Measurements from ENCODE around the gene GALNT10. TPM values are rescaled to one million over a fixed set of nuclear protein-coding genes. Genes with fewer than 3 reads are reported as not detected.

GALNT10 gene
- total and polyA plus RNA-seq, 9 of the 15 experiments (the other 6 are each of a cell fraction or from before 2014, with no cell fraction given), result 4.6 to 37.1 (median 13.3) TPM

DNA sequence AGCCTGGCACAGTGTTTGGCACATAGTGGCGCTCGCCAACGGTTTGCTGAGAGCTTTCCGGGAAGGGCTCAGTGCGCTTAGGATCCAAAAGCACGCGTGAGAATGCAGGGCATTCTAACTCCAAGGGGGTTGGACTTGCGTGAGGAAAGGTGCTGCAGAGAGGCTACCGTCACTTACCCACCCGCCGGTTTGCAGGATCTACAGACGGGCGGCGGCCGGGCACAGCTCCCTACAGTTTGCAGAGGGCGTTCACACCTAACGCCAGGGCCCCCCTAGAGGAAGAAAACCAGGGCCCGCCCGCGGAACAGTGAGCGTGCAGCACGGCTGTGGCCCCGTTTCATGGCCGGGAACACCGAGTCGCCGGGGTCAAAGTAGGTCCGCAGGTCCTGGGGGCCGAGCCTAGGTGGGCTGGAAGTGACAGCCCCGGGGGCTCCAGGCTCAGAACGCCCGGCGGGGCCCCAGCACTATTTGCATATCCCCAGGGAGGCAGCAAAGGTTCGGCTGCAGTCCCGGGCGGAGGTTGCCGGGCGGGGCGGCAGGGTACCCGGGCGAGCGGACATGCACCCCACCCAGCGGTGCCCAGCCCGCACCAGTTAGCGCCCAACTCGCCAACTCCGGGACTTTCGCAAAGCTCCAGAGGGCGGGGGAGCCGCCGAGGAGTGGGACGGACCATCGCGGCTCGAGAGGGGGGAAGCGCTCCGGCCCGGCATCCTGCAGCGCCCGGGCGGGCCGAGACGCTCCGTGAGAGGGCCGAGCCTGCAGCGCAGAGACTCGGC is 526 bp upstream of the GALNT10 start (continued):
- TF ChIP-seq, protein P1, sequence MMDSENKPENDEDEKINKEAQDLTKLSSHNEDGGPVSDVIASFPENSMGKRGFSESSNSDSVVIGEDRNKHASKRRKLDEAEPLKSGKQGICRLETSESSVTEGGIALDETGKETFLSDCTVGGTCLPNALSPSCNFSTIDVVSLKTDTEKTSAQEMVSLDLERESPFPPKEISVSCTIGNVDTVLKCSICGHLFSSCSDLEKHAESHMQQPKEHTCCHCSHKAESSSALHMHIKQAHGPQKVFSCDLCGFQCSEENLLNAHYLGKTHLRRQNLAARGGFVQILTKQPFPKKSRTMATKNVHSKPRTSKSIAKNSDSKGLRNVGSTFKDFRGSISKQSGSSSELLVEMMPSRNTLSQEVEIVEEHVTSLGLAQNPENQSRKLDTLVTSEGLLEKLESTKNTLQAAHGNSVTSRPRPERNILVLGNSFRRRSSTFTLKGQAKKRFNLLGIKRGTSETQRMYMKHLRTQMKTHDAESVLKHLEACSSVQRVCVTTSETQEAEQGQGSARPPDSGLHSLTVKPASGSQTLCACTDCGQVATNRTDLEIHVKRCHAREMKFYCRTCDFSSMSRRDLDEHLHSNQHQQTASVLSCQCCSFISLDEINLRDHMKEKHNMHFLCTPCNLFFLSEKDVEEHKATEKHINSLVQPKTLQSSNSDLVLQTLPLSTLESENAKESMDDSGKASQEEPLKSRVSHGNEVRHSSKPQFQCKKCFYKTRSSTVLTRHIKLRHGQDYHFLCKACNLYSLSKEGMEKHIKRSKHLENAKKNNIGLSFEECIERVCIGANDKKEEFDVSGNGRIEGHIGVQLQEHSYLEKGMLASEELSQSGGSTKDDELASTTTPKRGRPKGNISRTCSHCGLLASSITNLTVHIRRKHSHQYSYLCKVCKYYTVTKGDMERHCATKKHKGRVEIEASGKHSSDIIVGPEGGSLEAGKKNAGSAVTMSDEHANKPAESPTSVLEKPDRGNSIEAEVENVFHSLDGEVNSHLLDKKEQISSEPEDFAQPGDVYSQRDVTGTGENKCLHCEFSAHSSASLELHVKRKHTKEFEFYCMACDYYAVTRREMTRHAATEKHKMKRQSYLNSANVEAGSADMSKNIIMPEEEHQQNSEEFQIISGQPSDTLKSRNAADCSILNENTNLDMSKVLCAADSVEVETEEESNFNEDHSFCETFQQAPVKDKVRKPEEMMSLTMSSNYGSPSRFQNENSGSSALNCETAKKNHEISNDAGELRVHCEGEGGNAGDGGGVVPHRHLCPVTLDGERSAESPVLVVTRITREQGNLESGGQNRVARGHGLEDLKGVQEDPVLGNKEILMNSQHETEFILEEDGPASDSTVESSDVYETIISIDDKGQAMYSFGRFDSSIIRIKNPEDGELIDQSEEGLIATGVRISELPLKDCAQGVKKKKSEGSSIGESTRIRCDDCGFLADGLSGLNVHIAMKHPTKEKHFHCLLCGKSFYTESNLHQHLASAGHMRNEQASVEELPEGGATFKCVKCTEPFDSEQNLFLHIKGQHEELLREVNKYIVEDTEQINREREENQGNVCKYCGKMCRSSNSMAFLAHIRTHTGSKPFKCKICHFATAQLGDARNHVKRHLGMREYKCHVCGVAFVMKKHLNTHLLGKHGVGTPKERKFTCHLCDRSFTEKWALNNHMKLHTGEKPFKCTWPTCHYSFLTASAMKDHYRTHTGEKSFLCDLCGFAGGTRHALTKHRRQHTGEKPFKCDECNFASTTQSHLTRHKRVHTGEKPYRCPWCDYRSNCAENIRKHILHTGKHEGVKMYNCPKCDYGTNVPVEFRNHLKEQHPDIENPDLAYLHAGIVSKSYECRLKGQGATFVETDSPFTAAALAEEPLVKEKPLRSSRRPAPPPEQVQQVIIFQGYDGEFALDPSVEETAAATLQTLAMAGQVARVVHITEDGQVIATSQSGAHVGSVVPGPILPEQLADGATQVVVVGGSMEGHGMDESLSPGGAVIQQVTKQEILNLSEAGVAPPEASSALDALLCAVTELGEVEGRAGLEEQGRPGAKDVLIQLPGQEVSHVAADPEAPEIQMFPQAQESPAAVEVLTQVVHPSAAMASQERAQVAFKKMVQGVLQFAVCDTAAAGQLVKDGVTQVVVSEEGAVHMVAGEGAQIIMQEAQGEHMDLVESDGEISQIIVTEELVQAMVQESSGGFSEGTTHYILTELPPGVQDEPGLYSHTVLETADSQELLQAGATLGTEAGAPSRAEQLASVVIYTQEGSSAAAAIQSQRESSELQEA (IDR thresholded peaks at IDR 0.05; ENCODE audit: low read depth), result peak; percentile 32; the same call in 1 of the 2 replicates
- TF ChIP-seq, protein P2, sequence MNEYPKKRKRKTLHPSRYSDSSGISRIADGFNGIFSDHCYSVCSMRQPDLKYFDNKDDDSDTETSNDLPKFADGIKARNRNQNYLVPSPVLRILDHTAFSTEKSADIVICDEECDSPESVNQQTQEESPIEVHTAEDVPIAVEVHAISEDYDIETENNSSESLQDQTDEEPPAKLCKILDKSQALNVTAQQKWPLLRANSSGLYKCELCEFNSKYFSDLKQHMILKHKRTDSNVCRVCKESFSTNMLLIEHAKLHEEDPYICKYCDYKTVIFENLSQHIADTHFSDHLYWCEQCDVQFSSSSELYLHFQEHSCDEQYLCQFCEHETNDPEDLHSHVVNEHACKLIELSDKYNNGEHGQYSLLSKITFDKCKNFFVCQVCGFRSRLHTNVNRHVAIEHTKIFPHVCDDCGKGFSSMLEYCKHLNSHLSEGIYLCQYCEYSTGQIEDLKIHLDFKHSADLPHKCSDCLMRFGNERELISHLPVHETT (CRISPR knock-in tag; conservative IDR thresholded peaks at IDR 0.05 in 1 of 2, IDR thresholded peaks at IDR 0.05 in 1 of 2), result no peak
- no peak for TF ChIP-seq ZNF778 (CRISPR knock-in tag; IDR thresholded peaks at IDR 0.05)
- TF ChIP-seq RCOR1 (IDR thresholded peaks at IDR 0.05; ENCODE audit: borderline replicate concordance in 1 of 2, low read depth in 2 of 2, low read length in 2 of 2), result peak in 1 of 2 experiments; percentile 51; a peak in 1 of 4 replicates
- TF ChIP-seq ZNF507 (tag; conservative IDR thresholded peaks at IDR 0.05), result no peak
- no peak for TF ChIP-seq MAFF (IDR thresholded peaks at IDR 0.05; ENCODE audit: low read length)
- peak; percentile 76 for TF ChIP-seq HDAC2 (IDR thresholded peaks at IDR 0.05)
- TF ChIP-seq, protein P3, sequence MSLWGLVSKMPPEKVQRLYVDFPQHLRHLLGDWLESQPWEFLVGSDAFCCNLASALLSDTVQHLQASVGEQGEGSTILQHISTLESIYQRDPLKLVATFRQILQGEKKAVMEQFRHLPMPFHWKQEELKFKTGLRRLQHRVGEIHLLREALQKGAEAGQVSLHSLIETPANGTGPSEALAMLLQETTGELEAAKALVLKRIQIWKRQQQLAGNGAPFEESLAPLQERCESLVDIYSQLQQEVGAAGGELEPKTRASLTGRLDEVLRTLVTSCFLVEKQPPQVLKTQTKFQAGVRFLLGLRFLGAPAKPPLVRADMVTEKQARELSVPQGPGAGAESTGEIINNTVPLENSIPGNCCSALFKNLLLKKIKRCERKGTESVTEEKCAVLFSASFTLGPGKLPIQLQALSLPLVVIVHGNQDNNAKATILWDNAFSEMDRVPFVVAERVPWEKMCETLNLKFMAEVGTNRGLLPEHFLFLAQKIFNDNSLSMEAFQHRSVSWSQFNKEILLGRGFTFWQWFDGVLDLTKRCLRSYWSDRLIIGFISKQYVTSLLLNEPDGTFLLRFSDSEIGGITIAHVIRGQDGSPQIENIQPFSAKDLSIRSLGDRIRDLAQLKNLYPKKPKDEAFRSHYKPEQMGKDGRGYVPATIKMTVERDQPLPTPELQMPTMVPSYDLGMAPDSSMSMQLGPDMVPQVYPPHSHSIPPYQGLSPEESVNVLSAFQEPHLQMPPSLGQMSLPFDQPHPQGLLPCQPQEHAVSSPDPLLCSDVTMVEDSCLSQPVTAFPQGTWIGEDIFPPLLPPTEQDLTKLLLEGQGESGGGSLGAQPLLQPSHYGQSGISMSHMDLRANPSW (CRISPR knock-in tag; IDR thresholded peaks at IDR 0.05), result no peak
- TF ChIP-seq SIX5 (IDR thresholded peaks at IDR 0.05; ENCODE audit: borderline replicate concordance in 1 of 2, insufficient read depth in 1 of 2, low read depth in 1 of 2, low read length in 2 of 2), result peak in 1 of 2 experiments; percentile 7; a peak in 1 of 4 replicates
- no peak for TF ChIP-seq SNRNP70 (optimal IDR thresholded peaks at IDR 0.05; ENCODE audit: low read depth, low read length)
- TF ChIP-seq ZNF644 (tag; IDR thresholded peaks at IDR 0.05; ENCODE audit: low read depth), result no peak
- TF ChIP-seq, protein P4, sequence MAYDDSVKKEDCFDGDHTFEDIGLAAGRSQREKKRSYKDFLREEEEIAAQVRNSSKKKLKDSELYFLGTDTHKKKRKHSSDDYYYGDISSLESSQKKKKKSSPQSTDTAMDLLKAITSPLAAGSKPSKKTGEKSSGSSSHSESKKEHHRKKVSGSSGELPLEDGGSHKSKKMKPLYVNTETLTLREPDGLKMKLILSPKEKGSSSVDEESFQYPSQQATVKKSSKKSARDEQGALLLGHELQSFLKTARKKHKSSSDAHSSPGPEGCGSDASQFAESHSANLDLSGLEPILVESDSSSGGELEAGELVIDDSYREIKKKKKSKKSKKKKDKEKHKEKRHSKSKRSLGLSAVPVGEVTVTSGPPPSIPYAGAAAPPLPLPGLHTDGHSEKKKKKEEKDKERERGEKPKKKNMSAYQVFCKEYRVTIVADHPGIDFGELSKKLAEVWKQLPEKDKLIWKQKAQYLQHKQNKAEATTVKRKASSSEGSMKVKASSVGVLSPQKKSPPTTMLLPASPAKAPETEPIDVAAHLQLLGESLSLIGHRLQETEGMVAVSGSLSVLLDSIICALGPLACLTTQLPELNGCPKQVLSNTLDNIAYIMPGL (CRISPR knock-in tag; IDR thresholded peaks at IDR 0.05), result no peak

Measured in K562 (cell line).